NCI-H2107 treated with DMSO at 0.1 percent for 48 hours (cell line): ENCODE data around the gene CCDC15.

Source experiments
- DNase-seq: peaks from one replicate; lab custom pipeline; 2025; ENCODE audit not compliant: unreplicated experiment; lab: John Stamatoyannopoulos, UW

The CCDC15 gene

DNA sequence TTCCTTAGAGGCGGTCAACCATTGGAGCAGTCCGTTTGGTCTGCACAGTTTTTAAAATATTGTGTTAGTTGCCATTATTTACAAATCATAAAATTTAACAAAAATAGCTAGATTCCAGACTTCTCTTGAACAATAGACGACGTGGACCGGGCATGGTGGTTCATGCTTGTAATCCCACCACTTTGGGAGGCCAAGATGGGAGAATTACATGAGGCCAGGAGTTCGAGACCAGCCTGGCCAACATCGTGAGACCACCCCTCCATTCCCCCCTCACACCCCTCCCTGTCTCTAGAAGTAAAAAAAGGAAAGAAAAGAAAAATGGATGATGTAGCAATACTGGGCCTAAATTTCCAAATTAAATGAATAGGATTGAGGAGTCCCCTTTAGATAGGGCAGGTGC lies 110.1 kb downstream of the CCDC15 start:
- no peak for DNase-seq

DNA sequence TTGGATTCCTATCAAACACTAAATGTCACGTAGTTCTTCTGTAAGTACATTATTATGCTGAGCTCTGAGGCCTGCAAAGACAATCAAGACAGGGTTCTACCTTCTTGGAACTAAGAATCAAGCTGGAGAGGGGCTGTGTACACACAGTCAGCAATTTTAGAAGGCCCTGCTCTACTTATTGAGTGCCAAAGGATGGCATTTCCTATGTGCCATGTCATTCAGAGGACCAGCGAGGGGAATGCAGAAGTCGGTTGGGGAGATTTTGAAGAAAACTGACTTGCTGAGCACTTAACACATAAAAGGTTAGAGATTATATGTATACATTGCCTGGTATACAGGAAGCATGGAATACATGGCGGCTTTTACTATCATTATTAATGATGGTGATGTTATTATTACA lies 114.4 kb downstream of the CCDC15 start:
- no peak for DNase-seq

DNA sequence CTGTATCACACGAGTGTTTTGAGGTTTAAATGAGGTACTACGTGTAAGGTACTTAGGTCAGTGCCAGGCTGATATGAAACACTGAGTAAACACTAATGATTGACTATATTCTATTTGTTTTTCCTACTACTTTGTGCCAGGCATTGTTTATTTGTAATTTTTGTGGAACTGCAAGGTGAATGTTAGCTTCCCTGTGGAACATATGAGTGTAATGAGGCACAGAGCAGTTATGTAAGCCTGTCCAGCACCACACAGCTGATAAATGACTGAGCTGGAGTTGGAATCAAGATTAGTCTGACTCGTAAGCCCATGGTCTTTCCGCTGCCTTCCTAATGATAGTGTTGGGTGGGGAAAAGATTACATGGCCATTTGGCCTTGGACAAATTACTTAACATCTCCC lies 115.0 kb downstream of the CCDC15 start:
- no peak for DNase-seq

DNA sequence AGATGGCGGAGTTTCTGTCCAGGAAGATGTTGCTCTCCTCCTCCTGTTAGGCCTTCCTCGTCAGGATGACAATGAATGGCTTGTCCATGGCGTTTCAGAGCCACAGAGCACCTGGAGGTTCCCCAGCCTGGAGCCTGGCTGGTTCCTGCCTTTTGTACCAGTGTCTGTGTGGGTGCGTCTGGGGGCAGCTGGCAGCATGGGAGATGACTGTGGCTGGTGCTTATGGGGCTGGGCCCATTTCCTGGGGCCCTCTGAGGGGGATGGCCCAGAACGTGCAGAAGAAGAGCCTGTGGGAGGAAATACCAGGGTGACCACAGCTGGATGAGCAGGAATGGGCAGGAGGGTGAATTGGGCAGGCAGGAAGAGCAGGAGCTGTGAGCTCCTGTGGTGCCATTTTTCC lies 115.8 kb downstream of the CCDC15 start:
- no peak for DNase-seq

DNA sequence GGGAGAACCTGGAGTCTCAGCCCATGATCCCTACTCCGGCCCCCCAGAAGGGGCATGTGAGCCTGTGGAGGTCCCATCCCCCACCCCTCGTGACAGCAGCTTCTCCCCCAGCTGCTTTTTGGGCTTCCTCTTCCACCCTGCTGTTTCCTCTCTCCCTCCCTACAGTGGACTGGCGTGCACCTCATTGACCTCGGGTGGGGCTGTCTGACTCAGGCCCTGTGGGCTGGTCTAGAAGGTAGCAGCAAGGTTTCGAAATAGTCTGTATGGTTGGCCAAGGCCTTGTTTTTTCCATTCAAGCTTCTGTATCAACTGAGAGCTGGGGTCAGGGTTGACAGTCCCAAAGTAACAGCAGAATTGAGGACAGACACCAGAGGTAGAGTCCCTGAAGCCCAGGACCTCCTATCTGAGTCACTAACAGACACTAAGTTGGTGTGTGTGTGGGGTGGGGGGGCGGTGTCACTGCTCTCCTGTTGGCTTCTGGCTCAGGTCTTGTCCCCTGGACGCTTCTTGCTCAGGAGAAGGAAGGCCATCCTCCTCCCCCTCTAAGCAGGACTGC lies 116.8 kb downstream of the CCDC15 start:
- no peak for DNase-seq

DNA sequence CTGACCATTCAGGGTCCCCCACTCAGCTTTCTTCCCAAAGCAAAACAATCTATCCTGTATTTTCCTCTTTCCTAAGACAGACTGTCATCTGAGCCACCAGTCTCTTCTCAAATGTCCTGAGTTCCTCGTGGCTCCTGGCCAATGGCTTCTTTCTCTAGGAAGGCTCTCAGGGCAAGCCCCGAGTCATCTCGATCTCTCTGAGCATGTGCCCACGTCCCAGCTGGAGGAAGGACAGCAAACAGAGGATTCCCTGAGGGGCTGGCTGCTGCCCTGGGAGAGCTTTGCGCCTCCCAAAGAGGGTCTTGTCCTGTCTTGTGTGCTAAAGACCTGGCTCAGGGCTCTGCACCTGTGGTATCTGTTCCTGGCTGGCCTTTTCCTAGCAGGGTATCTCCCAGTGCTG lies 117.4 kb downstream of the CCDC15 start:
- no peak for DNase-seq

DNA sequence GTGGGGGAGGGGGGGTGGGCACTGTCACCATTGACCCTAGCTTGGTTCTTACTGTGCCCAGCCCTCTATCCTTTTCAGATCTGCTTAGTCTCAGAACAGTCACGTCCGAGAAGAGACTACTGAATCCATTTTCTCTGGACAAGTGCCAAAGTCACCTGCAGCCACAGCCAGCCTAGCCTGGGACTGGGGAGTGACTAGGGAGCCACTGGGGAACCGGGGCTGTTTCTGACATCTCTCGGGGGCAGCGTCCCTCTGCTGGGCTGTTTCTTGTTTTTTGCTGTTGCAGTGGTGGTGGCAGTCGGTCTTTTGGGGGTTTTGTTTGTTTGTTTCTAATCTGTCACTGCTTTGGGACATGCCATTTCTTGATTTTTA lies 117.8 kb downstream of the CCDC15 start:
- no peak for DNase-seq

DNA sequence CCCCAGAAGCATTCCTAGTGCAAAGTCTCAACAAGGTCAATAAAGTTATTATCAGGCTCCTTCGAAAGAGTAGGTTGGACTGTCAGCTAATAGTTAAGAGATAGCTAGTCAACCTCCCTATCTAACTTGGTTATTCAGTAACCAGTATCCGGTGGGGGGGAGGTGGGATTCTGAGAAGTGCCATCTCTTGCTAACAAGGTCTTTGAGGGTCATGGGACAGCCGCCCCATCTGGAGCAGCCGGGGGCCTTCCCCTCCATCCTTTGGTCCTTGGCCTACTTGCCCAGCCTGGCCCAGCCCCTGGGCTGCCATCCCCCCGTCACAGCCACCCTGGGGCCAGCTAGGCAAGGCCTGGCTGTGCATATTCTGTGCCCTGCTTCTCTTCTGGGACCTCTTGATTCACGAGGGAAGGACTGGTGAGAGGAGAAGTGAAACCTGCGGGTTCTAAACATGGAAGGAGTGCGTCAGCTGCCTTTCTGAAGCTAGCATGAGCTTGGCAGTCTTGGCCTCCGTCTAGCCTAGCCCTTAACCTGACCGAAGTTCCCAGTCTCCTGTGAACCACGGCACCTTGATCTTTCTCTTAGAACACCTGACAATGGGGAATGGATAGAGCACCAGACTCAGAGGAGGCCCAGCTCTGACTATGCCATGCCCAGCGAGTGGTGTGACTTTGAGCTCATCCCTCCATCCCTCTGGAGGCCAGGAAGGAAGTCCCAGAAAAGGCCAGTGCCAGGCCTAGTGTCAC lies 118.4 kb downstream of the CCDC15 start:
- DNase-seq, result no peak

DNA sequence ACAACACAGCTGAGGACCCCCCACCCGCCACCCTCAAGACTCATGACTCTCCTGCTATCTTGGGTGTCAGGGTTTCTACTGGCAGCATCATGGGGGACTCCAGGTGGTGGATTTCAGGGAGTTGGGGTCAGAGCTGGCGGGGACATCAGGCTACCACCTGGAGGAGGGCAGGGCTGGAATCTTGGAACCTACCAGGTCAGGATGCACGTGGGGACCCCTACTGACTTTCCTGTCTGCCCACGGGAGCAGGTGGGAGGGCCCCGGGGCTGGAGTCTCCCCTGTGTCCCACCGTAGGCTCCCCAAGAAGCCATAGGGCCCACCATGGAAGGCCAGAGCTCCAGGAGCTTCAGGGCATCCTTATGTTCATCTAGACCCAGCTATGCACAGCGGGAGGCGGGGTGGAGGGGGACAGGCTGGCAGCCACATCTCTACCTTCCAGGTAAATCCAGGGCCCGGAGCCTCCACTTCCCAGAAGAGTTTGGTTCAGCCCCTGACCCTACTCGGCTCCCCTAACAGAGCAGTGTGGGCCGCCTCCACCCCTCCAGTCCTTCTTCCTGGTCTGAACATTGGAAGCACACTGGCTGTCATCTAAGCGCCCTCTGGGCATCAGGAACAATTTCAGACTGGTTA lies 119.1 kb downstream of the CCDC15 start:
- DNase-seq, result no peak

DNA sequence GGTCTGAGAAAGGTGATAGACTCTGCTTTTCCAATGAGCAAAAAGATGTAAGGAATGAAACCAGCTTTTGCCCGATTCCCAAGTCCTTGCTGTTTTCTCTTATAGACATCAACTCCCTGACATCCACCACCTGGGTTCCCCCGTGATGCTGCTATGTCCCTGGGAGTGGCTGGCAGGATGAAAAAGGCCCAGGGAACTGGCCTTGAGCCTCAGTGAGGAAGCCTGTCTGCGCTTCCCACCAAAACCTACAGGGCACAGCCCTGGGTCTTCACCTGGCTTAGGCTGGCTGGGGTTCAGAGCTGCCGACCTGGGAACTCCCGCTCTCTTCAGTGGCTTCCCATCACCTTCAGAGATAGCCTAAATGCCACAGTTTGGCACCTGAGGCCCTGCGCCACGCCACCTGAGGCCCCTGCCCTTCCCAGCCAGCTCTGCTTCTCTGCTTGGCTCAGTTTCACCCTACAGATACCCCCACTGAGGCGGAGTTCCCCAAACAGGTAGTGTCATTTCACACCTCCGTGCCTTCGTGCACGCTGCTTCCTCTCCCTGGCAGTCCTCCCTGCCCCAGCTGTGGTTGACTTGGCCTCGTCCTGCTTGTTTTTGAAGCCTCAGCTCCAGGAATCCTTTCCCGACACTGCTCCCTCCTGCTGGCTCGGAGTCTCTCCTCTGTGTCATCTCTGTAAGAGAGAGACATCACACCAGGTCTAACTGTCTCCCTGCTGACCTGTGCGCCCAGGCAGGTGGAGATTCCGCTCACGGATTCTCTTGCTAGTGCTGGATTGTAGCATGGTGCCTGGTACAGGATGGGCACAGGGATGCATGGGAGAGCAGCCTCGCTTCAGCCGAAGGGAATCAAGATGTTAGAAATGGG lies 119.8 kb downstream of the CCDC15 start:
- DNase-seq, result no peak

DNA sequence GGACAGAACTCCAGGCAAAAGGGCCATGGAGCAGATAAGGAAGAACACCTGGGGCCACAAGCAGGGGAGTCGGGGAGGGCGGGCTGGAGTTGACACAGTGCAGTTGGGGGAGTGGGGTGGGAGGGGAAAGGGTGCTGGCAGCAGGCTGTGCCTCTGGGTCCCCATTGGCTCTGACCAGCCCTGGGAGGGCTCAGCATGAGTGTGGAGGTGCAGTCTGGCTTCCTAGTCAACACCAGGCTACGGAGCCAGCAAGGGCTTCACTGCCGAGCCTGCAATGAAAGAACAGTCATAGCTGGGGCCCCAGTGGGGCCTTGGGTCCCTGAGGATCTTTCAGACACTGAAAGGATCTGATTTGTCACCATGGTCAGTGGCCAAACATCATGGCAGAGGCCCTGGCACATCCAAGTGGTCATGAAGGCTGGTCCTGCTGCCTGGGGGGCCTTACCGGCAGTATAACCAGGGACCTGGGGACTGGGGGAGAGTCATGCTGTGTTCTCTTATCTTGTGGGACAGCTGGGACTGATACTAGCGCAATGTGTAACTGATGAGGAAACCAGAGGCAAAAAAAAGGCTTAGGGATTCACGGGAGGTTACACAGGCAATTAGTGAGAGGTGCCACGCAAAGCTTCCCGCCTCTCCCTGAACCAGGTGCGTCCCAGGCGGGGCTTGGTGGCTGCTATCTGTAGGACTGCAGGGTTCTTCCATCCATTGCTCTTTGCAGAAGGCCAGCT lies 120.7 kb downstream of the CCDC15 start:
- no peak for DNase-seq

DNA sequence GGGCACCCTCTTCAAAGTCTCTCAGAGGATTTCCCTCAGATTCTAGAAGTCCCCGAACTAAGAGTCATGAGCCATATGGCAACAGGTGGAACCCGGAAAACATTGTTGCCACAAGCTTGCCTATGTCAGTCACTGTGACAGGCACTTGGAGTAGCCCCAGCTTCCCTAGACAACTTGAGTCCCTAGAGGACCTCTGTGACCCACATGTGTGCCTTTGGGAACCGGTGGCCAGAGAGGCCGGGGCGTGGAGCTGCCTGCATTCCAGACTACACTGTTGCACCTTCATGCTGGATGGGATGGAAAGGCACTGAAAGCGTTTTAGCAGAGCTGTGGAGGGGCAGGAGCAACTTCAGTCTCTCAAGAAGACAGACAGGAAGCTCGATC lies 121.2 kb downstream of the CCDC15 start:
- DNase-seq, result no peak

DNA sequence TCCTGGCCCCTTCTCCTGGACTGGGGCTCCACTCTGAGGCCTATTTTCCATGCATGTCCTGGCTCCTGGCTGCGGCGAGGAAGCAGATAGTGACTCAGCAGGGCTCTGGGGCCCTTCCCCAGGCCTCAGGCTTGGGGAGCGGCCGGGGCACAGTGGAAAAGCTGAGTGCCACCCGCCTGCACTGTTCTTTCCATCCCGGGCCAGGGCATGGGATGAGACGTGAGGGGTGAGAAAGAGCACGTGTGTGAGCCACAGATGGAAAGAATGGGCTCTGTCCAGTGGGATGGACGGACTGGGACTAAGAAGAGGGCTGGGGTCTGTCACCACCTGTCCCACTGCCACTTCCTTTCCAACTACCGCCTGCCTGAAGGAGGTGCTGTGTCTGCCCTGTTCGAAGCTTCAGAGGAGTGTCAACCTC lies 121.9 kb downstream of the CCDC15 start:
- no peak for DNase-seq

DNA sequence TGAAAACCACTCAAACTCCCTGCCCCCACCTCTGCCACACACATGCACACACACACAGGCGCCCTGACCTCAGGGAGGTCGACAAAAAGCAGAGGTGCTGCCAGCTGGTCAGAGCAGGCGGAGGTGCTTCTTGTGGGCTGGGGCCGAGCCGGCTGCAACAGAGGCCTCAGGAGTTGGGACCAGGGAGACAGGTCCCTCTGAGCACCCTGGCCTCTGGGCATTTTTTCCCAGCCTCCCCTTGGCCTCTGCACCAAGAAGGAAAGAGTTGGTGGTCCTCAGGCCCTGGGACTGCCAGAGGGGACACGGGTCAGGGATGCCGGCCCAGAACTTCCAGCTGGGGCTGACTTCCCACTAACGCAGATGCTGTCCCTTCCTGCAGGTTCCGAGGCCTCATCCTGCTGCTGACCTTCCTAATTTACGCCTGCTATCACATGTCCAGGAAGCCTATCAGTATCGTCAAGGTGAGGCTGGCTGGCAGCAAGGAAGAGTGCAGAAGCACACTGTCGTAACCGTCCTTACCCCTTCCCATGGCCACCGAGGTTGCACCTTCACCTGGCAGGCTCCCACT lies 122.5 kb downstream of the CCDC15 start:
- no peak for DNase-seq

DNA sequence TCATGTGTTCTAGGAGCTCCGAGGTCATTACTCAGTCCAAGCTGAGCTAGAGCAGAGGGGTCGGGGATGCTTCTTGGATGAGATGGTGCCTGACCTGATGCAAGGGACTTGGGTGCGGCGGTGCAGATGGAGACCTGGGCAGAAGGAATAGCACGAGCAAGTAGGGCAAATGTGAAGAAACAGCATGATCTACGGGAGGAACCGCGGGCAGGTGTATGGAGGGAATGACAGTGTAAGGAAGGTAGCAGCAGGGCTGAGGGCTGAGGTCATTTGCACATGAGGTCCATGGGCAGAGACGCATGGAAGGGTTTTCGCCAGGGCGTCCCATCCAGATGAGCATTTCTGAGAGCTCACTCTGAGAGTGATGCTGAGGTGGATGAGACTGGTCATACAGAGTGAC lies 124.0 kb downstream of the CCDC15 start:
- no peak for DNase-seq

DNA sequence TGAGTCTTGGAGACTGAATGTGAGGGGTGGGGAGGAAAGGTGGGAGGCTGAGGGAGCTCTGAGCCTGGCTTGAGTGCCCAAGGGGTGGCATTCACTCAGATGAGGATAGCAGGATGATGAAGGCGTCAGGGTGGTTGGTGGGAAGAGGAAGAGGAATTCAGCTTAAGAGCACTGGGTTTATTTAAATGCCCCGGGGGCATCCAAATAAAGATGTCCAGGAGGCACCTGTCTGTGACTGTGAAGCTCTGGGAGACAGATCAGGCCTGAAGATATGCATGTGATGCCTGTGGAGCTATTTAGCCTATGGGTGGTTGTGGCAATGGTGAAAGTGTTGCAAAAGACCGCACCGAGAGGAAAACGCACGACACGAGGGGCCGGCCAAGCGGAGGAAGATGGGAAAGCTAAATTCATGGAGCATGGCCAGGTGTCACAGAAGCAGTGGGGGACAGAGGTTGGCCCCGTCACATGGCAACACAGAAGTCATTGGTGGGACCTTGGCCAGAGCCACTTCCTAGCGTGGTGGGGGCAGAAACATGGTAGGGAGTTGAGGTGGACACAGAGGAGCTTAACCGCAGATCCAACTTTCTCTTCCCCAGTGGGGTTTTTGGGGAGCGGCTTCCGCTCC lies 124.6 kb downstream of the CCDC15 start:
- DNase-seq, result no peak

DNA sequence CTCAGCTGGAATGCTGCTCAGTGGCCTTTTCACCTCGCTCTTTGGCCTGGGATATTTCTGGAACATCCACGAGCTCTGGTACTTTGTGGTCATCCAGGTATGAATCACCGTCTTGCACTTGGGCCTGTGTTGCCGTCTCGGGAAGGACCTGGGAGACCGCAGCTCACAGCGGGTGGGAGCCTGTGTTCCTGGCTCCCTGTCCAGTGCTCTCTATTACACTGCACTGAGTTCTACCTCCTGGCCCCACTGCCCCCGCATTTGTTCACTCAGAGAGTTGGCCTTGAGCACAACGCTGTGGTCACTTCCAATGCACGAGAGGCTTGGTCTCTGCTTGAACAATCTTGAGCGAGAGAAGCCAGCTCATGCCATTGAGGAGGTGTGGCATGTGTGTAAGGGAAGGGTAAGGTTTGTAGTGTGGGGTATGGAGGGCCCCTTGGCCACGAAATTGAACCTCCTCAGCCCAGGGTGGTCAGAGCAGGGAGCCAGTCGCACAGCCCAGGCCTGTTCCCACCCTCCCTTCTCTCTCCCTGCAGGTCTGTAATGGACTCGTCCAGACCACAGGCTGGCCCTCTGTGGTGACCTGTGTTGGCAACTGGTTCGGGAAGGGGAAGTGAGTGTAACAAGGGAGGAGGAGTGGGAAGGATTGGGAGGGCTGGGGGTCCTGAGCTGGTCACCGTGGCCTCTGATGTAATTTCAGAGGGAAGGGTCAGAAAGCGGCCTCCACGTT lies 125.3 kb downstream of the CCDC15 start:
- DNase-seq, result no peak

DNA sequence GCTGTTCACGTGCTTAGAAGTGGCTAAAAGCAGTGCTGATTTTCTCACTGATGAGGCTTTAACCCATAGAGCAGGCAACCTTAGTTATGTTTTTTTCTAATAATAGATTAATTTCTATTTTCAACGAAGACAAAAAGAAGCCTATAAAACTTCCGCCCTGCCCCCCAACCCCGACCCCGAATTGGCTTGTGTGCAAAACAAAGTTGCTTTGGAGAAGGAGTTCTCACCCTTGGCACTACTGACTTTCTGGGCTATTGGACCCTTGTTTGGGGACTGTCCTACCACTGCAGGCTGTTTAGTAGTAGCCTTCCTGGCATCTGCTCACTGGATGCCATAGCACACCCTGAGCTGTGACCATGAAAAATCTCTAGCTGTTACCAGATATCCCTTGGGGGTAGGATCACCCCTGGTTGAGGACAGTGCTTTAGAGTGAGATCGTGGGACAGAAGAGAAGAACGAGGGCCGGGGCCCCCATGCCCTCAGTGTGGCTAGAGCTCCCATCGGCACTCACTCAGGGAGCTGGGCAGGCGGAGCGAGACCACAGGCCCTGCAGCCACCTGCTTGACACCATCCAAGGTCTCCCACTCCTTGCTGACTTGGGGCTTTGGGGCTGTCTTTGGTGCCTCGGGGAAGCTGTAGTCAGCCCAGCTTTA lies 126.0 kb downstream of the CCDC15 start:
- DNase-seq, result no peak

DNA sequence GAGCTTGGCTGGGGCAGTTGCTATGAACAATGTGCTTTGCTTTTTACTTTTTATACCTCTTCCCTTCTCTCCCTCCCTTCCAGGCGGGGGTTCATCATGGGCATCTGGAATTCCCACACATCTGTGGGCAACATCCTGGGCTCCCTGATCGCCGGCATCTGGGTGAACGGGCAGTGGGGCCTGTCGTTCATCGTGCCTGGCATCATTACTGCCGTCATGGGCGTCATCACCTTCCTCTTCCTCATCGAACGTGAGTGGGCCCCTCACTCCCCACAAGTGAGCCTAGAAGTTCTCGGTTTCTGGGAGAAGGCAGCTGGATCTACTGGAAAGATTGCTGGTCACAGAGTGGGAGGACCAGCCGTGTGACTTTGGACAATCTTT lies 126.5 kb downstream of the CCDC15 start:
- no peak for DNase-seq
